ENCODE measurements around the gene RNF40. TPM values are rescaled to one million over a fixed set of nuclear protein-coding genes. Genes with fewer than 3 reads are reported as not detected.

Gene RNF40
- total and polyA plus RNA-seq, 2 of the 8 experiments (the other 6 are each of a cell fraction or from before 2014, with no cell fraction given): 38.5 to 68.7 TPM

- Histone ChIP-seq H2BK5ac (ENCODE audit: low read depth, low read length) (no peak overlapping the region), H2BK120ac (replicated peaks; ENCODE audit: low read depth, low read length) (no peak overlapping the region), H3K56ac (replicated peaks; ENCODE audit: insufficient read length, low read depth, low read length) (no peak overlapping the region), H3K23ac (ENCODE audit: insufficient read length) (no peak overlapping the region), H3K9ac (replicated peaks in 1 of 4; ENCODE audit: extremely low read depth in 1 of 4, low read depth in 3 of 4, low read length in 3 of 4) (no peak overlapping the region), H2BK15ac (ENCODE audit: low read length) (no peak overlapping the region), H2BK12ac (ENCODE audit: low read depth, low read length) (no peak overlapping the region), H2BK20ac (ENCODE audit: low read length) (no peak overlapping the region), H4K5ac (ENCODE audit: insufficient read length, low read depth, low read length) (no peak overlapping the region), H4K91ac (replicated peaks; ENCODE audit: insufficient read length, low read length) (no peak overlapping the region), H3K18ac (ENCODE audit: extremely low read depth, low read length) (no peak overlapping the region), H3K4me3 (ENCODE audit: extremely low read depth in 1 of 4, insufficient read depth in 2 of 4, low read depth in 3 of 4, low read length in 4 of 4) (no peak overlapping the region), H4K20me1 (replicated peaks in 1 of 2; ENCODE audit: control insufficient read depth in 1 of 2, insufficient read depth in 2 of 2, low read length in 2 of 2) (peaks cover 11 to 15% of the 10 kb centered on the region in 2 experiments), H3K4ac (replicated peaks; ENCODE audit: insufficient read length, low read depth, low read length) (no peak overlapping the region), H3K27me3 (replicated peaks in 1 of 4; ENCODE audit: control insufficient read depth in 3 of 4, extremely low read depth in 1 of 4, insufficient read depth in 3 of 4, low read length in 3 of 4) (no peaks in the 10 kb centered on the region; a peak in 1 of 7 replicates), H2AK5ac (ENCODE audit: low read depth, low read length) (no peak overlapping the region), H2AFZ (ENCODE audit: low read length) (no peak overlapping the region), H3K79me1 (ENCODE audit: low read depth, low read length) (no peaks in the 10 kb centered on the region; the same call in 1 of the 2 replicates), H3K36me3 (ENCODE audit: control insufficient read depth in 2 of 4, insufficient read depth in 4 of 4, low read length in 3 of 4) (peaks cover 45 to 81% (median 67%) of the 10 kb centered on the region in 4 experiments), H3K9me3 (ENCODE audit: insufficient read depth in 2 of 2, low read depth in 1 of 2, low read length in 1 of 2) (no peaks in the 10 kb centered on the region), H3K14ac (ENCODE audit: insufficient read length) (no peak overlapping the region), H3K23me2 (ENCODE audit: low read depth, low read length) (peaks cover 10% of the 10 kb centered on the region), H3K79me2 (ENCODE audit: control insufficient read depth in 1 of 2, insufficient read depth in 2 of 2, low read length in 2 of 2) (peaks cover 4 to 20% of the 10 kb centered on the region in 2 experiments; a peak in 2 of 4 replicates), H3K27ac (ENCODE audit: low read depth, low read length) (no peak overlapping the region), H3K4me1 (replicated peaks in 1 of 4; ENCODE audit: control insufficient read depth in 3 of 4, insufficient read depth in 4 of 4, low read length in 3 of 4) (peaks cover 0 to 6% (median under 1%) of the 10 kb centered on the region in 4 experiments; a peak in 3 of 7 replicates), H3K4me2 (ENCODE audit: insufficient read depth in 1 of 2, low read depth in 2 of 2, low read length in 2 of 2) (no peak overlapping the region), H4K8ac (ENCODE audit: extremely low read depth, insufficient read depth, low read length) (no peak overlapping the region)
- ChIA-PET CTCF (ENCODE audit: partially characterized antibody) (interaction anchor here (0.7 to 1.5 kb wide), 3 partner anchors 14 to 212 kb away, joined by 3 read pairs; no protein-coding TSS in a partner anchor), POLR2A (ENCODE audit: partially characterized antibody) (interaction anchor here (0.9 to 6.6 kb wide), 6 partner anchors 7 to 55 kb away, joined by 3 to 63 read pairs (median 4); partner anchors contain the start of gene CFAP119)
- 93% methylated on average over 29 of the region's 29 CpGs; no CpG with 5 or more reads in 1 of the 2 experiments for WGBS, 2 experiments (ENCODE audit: extremely low coverage in 1 of 2, insufficient coverage in 1 of 2, insufficient read length in 1 of 2, insufficient replicate concordance in 2 of 2, low coverage in 1 of 2, low lambda C conversion rate in 2 of 2, missing lambda C conversion rate in 1 of 2)
- FAIRE-seq (no peak), DNase-seq (ENCODE audit: low read depth in 1 of 2, low spot score in 2 of 2) (no peak)
- TF ChIP-seq SP2 (IDR thresholded peaks at IDR 0.05; ENCODE audit: low read length) (no peak), SP1 (IDR thresholded peaks at IDR 0.05; ENCODE audit: low read depth, low read length) (no peak), CTCF (IDR thresholded peaks at IDR 0.05; ENCODE audit: control extremely low read depth in 1 of 3, insufficient read depth in 1 of 3, low read depth in 1 of 3, low read length in 3 of 3) (no peak), POLR2AphosphoS5 (IDR thresholded peaks at IDR 0.05; ENCODE audit: low read depth, low read length) (no peak), TAF1 (IDR thresholded peaks at IDR 0.05; ENCODE audit: low read depth, low read length) (no peak), TAF7 (optimal IDR thresholded peaks at IDR 0.05; ENCODE audit: borderline replicate concordance, low read depth, low read length) (no peak), POU5F1 (IDR thresholded peaks at IDR 0.05; ENCODE audit: low read depth, low read length) (no peak), JUND (IDR thresholded peaks at IDR 0.05; ENCODE audit: low read length) (no peak), FOSL1 (IDR thresholded peaks at IDR 0.05; ENCODE audit: insufficient read depth, low read depth, low read length) (no peak), YY1 (IDR thresholded peaks at IDR 0.05; ENCODE audit: low read depth, low read length) (no peak), ASH2L (IDR thresholded peaks at IDR 0.05; ENCODE audit: low read length) (no peak)
Observed at GRCh38 chr16:30766206-30766932, 4.2 kb downstream of the RNF40 start.

Data from H1 (cell line).